ENCODE results near the gene HES2. TPM values are rescaled to one million over a fixed set of nuclear protein-coding genes. Genes with fewer than 3 reads are reported as not detected.

The HES2 gene, protein sequence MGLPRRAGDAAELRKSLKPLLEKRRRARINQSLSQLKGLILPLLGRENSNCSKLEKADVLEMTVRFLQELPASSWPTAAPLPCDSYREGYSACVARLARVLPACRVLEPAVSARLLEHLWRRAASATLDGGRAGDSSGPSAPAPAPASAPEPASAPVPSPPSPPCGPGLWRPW
- total RNA-seq = 10 to 100 TPM in 1 of 4 donors, 1 to 10 TPM in 3; 2.5 to 15.9 (median 5.2) TPM

DNA sequence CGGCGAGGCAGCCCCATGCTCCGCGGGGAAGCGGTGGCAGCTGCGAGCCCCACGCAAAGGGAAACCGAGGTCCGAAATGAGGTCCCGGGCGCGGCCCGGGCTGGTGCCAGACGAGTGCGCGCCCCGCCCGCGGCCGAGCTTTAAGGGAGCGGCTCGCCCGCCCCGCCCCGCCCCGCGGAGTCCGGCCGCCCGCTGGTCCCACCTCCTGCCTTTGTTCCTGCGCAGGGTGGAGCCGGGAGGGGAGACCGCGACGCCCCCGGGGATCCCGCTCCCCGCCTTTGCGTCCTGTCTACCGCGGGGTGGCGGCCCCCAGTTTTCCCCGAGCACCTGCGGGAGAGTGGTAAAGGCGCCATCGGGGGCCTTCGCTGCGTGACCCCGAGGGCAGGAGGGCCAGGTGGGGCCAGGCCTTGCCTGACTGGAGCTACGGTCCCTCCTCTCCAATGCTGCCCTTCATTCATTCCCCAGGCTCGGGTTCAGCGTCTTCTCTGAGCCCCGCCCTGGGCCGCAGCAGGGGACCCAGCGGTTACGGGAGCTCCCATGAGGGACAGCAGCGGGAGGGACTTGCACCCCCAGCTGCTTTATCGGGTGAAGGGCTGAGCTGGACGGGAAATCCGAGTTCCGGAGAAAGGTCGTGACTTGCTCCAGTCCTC lies at the start of gene HES2:
Gene HES2 (minus strand): TSS at position 116 of the 650 bp plus-strand sequence. CDS start 99 bp downstream, at position 17.
- peak in 2 of 3 donors; percentile 62 to 83 for DNase-seq
- Histone ChIP-seq H3K27ac (peak within 1 kb of the TSS in 3 of 4 donors; percentile 19 to 29 (median 21)), H3K27me3 (peaks cover 0 to 39% of the 10 kb centered on the region in 2 donors), H3K9me3 (peaks cover 0 to 3% (median 0%) of the 10 kb centered on the region in 4 donors), H3K36me3 (no peaks in the 10 kb centered on the region), H3K4me3 (peak within 1 kb of the TSS; percentile 4 to 58 (median 48)), H3K4me1 (peaks cover 3 to 55% (median 34%) of the 10 kb centered on the region in 4 donors)
- TF ChIP-seq, protein P1, sequence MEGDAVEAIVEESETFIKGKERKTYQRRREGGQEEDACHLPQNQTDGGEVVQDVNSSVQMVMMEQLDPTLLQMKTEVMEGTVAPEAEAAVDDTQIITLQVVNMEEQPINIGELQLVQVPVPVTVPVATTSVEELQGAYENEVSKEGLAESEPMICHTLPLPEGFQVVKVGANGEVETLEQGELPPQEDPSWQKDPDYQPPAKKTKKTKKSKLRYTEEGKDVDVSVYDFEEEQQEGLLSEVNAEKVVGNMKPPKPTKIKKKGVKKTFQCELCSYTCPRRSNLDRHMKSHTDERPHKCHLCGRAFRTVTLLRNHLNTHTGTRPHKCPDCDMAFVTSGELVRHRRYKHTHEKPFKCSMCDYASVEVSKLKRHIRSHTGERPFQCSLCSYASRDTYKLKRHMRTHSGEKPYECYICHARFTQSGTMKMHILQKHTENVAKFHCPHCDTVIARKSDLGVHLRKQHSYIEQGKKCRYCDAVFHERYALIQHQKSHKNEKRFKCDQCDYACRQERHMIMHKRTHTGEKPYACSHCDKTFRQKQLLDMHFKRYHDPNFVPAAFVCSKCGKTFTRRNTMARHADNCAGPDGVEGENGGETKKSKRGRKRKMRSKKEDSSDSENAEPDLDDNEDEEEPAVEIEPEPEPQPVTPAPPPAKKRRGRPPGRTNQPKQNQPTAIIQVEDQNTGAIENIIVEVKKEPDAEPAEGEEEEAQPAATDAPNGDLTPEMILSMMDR (IDR thresholded peaks at IDR 0.05) = no peak
- no peak for TF ChIP-seq POLR2A (IDR thresholded peaks at IDR 0.05)

DNA sequence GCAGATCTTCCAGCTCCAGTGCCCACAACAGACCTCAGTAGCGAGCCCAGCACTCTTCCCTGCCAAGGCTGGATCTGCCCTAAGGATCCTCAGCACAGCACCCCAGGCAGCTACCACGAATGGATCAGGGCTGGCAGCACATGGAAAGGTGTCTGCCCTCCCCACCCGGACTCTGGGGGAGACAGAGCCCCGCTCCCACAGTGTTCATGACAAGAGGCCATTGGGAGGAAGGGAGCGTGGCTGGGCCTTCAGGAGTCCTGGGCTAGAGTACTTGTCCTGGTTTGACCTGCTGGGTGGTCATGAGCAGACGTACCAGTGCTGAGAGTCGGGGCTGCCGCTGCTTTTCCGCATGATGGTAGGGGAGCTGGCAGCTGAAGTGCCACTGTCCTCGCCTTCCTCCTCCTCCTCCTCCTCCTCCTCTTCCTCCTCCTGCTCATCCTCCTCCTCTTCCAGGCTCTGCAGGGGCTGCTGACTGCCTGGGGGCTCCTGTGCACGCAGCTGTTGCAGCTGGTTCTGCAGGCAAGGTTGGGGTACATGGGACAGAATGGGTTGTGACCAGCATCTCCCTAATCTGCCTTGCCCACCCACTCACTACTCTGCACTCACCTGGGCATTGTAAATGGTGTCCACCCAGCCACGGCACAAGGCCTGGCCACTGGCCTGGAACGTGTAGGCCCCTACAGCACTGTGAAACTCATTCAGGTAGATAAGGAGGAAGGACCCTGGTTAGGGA lies 49.2 kb upstream of the HES2 start:
- TF ChIP-seq POLR2A (IDR thresholded peaks at IDR 0.05) = no peak
- TF ChIP-seq, protein P1 (IDR thresholded peaks at IDR 0.05) = no peak
- Histone ChIP-seq H3K9me3 (no peaks in the 10 kb centered on the region), H3K27ac (no peak overlapping the region), H3K4me3 (no peak overlapping the region), H3K4me1 (peaks cover 0 to 34% (median 0%) of the 10 kb centered on the region in 4 donors), H3K36me3 (peaks cover 0 to 29% (median 0%) of the 10 kb centered on the region in 3 donors), H3K27me3 (no peaks in the 10 kb centered on the region)
- no peak for DNase-seq

DNA sequence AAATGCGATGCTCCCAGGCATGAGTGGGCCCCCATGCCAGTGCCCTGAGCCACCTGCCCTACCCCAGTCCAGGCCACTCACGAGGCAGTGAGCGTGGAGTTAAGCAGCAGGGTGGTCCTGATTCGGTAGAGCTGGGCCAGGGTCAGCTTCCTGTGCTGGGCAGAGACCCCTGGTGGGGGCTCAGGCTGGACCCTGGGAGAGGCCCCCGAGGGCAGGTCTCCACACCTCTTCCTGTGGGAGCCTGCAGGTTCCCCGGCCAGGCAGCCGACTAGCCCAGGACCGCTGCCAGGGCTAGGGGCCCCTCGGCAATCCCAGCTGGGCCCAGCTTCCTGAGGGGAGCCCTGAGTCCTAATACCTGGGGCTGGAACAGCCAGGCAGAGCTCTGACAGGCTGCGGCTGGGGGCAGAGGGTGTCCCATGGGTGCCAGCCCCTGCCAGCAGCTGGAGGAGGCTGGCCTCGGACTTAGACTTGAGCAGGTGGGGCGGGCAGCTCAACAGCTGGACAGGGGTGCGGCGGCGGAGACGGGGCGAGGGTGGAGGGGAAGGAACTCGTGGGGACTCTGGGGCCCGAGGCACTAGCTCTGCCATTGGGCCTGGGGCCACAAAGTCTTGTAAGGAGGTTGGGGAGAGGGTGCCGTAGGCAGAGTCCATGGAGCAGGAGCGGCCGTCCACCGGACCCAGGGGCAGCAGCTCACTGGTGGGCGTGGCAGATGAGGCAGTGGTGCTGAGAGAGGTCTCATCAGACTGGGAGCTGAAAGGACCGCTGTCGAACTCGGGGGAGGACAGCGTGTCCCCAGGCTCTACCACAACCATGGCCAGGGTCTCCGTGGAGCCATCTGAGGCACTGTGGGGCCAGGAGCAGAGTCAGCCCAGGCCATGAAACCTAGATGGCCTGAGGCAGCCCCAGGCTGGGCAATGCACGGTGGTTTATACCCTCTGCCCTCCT lies 48.3 kb upstream of the HES2 start:
- Histone ChIP-seq H3K4me3 (no peak overlapping the region), H3K27me3 (no peaks in the 10 kb centered on the region), H3K27ac (no peak overlapping the region), H3K4me1 (peaks cover 0 to 30% (median 0%) of the 10 kb centered on the region in 4 donors), H3K9me3 (no peaks in the 10 kb centered on the region), H3K36me3 (peaks cover 0 to 29% (median 0%) of the 10 kb centered on the region in 3 donors)
- TF ChIP-seq, protein P1 (IDR thresholded peaks at IDR 0.05) = no peak
- no peak for TF ChIP-seq POLR2A (IDR thresholded peaks at IDR 0.05)
- DNase-seq = no peak

DNA sequence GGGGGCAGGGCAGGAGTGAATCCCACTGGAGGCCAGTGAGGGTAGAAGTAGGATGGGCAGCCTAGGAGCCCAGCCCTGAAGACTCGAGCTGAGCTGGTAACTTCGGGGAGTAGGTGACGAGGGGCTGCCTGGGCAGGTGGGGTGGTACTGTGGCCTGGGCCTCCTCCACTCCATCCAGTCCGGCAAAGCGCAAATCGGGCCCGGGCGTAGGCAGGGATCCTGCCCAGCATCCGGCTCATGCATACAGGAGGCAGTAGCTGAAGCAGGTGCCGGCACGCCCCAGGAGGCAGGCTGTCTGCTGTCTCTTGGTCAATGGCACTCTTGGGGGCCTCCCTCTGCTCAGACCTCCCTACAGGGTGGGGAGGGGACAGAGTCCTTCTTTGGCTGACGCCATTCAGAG lies 47.5 kb upstream of the HES2 start:
- Histone ChIP-seq H3K27ac (no peak overlapping the region), H3K4me1 (peaks cover 0 to 25% (median 0%) of the 10 kb centered on the region in 4 donors), H3K36me3 (peaks cover 0 to 29% (median 0%) of the 10 kb centered on the region in 3 donors), H3K4me3 (no peak overlapping the region), H3K27me3 (no peaks in the 10 kb centered on the region), H3K9me3 (no peaks in the 10 kb centered on the region)
- no peak for TF ChIP-seq POLR2A (IDR thresholded peaks at IDR 0.05)
- no peak for DNase-seq

DNA sequence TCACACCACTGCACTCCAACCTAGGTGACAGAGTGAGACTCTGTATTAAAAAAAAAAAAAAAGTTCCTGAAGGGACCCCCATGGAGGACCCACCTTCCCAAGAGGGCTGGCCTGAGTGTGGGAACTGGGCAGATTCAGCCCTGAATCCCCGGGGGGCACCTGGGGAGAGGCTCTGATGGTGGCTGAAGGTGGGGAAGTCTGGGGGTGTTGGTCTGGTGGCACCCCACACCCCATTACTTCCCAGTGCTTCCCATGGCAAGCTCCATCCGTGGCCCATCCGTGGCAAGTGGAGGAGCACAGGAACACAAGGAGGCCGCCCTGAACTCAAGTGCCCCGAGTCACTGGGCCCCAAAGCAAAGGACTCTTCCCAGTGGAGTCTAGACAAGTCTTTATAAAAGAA lies 47.0 kb upstream of the HES2 start:
- H3K4me1 ChIP-seq = peaks cover 0 to 25% (median 0%) of the 10 kb centered on the region in 4 donors
- TF ChIP-seq, protein P1 (IDR thresholded peaks at IDR 0.05) = no peak
- TF ChIP-seq POLR2A (IDR thresholded peaks at IDR 0.05) = no peak
- H3K36me3 ChIP-seq = peaks cover 0 to 32% (median 0%) of the 10 kb centered on the region in 3 donors
- H3K27ac ChIP-seq = no peak overlapping the region
- H3K27me3 ChIP-seq = no peaks in the 10 kb centered on the region
- H3K4me3 ChIP-seq = no peak overlapping the region
- DNase-seq = no peak
- H3K9me3 ChIP-seq = no peaks in the 10 kb centered on the region

Measured in Peyer's patch (tissue), 4 donors.